Hepatocyte (in vitro differentiated cells): Measurements from ENCODE around the gene MPZL1. TPM values are rescaled to one million over a fixed set of nuclear protein-coding genes. Genes with fewer than 3 reads are reported as not detected.
"Not testable (repeated sequence)": the region's sequence is repeated elsewhere in the genome, so short reads cannot be mapped to it uniquely, and the experiment has no call there.

Experiments used
- DNase-seq: peaks from one replicate; pipeline ENCODE4 v3.0.0-alpha.2; 2016; ENCODE audit warnings: low spot score
- H2AFZ ChIP-seq: fragments of 200-600 bp; sonication (generic); 2 replicates; pipeline ENCODE4 v1.6.0; 2016; ENCODE audit warnings: antibody characterized with exemption, mild to moderate bottlenecking
- H3K27ac ChIP-seq: fragments of 200-600 bp; sonication (generic); 2 replicates; pipeline ENCODE4 v1.5.1; 2016; ENCODE audit warnings: mild to moderate bottlenecking
- H3K27me3 ChIP-seq: fragments of 200-600 bp; sonication (generic); 2 replicates; pipeline ENCODE4 v1.6.1; 2016
- H3K36me3 ChIP-seq: fragments of 200-600 bp; sonication (generic); replicated peaks from 2 replicates; pipeline ENCODE4 v1.5.1; 2016; ENCODE audit warnings: low read depth; ENCODE audit not compliant: insufficient read depth
- H3K4me1 ChIP-seq: fragments of 200-600 bp; sonication (generic); 2 replicates; pipeline ENCODE4 v1.5.1; 2016; ENCODE audit warnings: mild to moderate bottlenecking, moderate library complexity; ENCODE audit not compliant: insufficient read depth
- H3K4me2 ChIP-seq: fragments of 200-600 bp; sonication (generic); 2 replicates; pipeline ENCODE4 v1.6.0; 2016
- H3K4me3 ChIP-seq: fragments of 200-600 bp; sonication (generic); 2 replicates; pipeline ENCODE4 v1.5.1; 2016; ENCODE audit warnings: mild to moderate bottlenecking
- H3K79me2 ChIP-seq: fragments of 200-600 bp; sonication (generic); 2 replicates; pipeline ENCODE4 v1.6.0; 2017; ENCODE audit warnings: mild to moderate bottlenecking
- H3K9me2 ChIP-seq: fragments of 200-600 bp; sonication (generic); replicated peaks from 2 replicates; pipeline ENCODE4 v1.6.0; 2017; ENCODE audit warnings: mild to moderate bottlenecking; ENCODE audit not compliant: insufficient read depth
- H3K9me3 ChIP-seq: fragments of 200-600 bp; sonication (generic); 2 replicates; pipeline ENCODE4 v1.5.1; 2016; ENCODE audit warnings: low read depth, mild to moderate bottlenecking
- H4K20me1 ChIP-seq: fragments of 200-600 bp; sonication (generic); 2 replicates; pipeline ENCODE4 v1.6.0; 2016; ENCODE audit warnings: mild to moderate bottlenecking; ENCODE audit not compliant: insufficient read depth, poor library complexity, severe bottlenecking
- EZH2 ChIP-seq: fragments of 200-600 bp; sonication (generic); IDR thresholded peaks from 2 replicates; pipeline ENCODE4 v1.6.1; 2016; ENCODE audit warnings: antibody characterized with exemption, mild to moderate bottlenecking, borderline replicate concordance
- EZH2phosphoT487 ChIP-seq: fragments of 200-600 bp; sonication (generic); IDR thresholded peaks from one replicate; pipeline ENCODE4 v1.6.1; 2018; ENCODE audit warnings: antibody characterized with exemption, mild to moderate bottlenecking, low read depth, moderate library complexity; ENCODE audit not compliant: unreplicated experiment, severe bottlenecking
- WGBS: methylation state at CpG from one replicate; pipeline ENCODE4 v1.1.6; 2016; ENCODE audit warnings: low lambda C conversion rate; ENCODE audit errors: missing lambda C conversion rate; 5-methylcytosine and 5-hydroxymethylcytosine counted together
- polyA plus RNA-seq: library from polyadenylated mRNA; unstranded; fragments of >200 nt; fragmentation: Nextera tagmentation; extraction: Ambion mirVana; gene quantifications from 2 replicates; pipeline ENCODE4 v1.2.1, GENCODE V29; 2016
- total RNA-seq: library from RNA; depleted of rRNA; stranded (reverse); fragments of >200 nt; gene quantifications from 2 replicates; pipeline ENCODE4 v1.2.3, GENCODE V29; 2014
- TF ChIP-seq, protein P1 (sequence below): fragments of 200-600 bp; sonication (generic); IDR thresholded peaks from 2 replicates; pipeline ENCODE4 v1.5.1; 2016; ENCODE audit warnings: antibody characterized with exemption, mild to moderate bottlenecking; ENCODE audit not compliant: poor library complexity

The MPZL1 gene
- total and polyA plus RNA-seq, 2 experiments from 2014 or later = 176 to 245 TPM

GRCh38 chr1:167716000-167716271 lies 5.8 kb upstream of the MPZL1 start:
- Histone ChIP-seq H3K27me3 (no peaks in the 10 kb centered on the region), H3K4me3 (peak overlapping the region; percentile 72), H3K36me3 (no peaks in the 10 kb centered on the region), H3K9me2 (no peaks in the 10 kb centered on the region), H2AFZ (peak overlapping the region; percentile 81), H3K27ac (peak overlapping the region; percentile 87), H3K79me2 (no peaks in the 10 kb centered on the region), H3K4me1 (peaks cover 13% of the 10 kb centered on the region), H3K4me2 (peak overlapping the region; percentile 85), H4K20me1 (no peaks in the 10 kb centered on the region), H3K9me3 (no peaks in the 10 kb centered on the region)
- 2% methylated on average over 4 of the region's 4 CpGs for WGBS
- TF ChIP-seq, protein P1, sequence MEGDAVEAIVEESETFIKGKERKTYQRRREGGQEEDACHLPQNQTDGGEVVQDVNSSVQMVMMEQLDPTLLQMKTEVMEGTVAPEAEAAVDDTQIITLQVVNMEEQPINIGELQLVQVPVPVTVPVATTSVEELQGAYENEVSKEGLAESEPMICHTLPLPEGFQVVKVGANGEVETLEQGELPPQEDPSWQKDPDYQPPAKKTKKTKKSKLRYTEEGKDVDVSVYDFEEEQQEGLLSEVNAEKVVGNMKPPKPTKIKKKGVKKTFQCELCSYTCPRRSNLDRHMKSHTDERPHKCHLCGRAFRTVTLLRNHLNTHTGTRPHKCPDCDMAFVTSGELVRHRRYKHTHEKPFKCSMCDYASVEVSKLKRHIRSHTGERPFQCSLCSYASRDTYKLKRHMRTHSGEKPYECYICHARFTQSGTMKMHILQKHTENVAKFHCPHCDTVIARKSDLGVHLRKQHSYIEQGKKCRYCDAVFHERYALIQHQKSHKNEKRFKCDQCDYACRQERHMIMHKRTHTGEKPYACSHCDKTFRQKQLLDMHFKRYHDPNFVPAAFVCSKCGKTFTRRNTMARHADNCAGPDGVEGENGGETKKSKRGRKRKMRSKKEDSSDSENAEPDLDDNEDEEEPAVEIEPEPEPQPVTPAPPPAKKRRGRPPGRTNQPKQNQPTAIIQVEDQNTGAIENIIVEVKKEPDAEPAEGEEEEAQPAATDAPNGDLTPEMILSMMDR = no peak
- no peak for DNase-seq

DNA sequence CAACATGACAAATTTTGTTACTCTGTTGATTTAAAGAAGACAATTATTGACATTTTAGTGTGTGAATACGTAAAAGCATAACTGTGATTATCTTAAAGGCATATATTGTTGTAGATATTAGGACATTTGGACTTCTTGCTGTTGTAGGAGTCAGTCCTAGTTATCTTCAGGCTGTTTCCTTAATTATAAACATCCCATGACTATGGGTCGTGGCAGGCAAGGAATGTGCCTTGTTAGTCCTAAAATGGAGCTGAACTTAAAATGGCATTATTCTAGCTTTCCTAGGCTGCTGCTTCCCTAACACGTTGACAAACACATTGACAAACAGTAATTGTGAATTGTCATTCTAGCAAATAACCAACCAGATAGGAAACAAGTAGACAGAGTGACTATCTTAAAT lies 4.4 kb upstream of the MPZL1 start:
- Histone ChIP-seq H3K9me3 (no peaks in the 10 kb centered on the region), H3K27me3 (no peaks in the 10 kb centered on the region), H3K36me3 (no peaks in the 10 kb centered on the region), H3K4me2 (peak overlapping the region; percentile 85), H2AFZ (peak overlapping the region; percentile 25), H3K79me2 (peaks cover 3% of the 10 kb centered on the region), H3K27ac (peak overlapping the region; percentile 87), H4K20me1 (no peaks in the 10 kb centered on the region), H3K4me3 (no peak overlapping the region), H3K4me1 (peaks cover 15% of the 10 kb centered on the region), H3K9me2 (no peaks in the 10 kb centered on the region)
- no peak for DNase-seq
- 64% methylated on average over 3 of the region's 3 CpGs for WGBS
- TF ChIP-seq EZH2phosphoT487 = no peak
- TF ChIP-seq, protein P1 = no peak
- no peak for TF ChIP-seq EZH2

DNA sequence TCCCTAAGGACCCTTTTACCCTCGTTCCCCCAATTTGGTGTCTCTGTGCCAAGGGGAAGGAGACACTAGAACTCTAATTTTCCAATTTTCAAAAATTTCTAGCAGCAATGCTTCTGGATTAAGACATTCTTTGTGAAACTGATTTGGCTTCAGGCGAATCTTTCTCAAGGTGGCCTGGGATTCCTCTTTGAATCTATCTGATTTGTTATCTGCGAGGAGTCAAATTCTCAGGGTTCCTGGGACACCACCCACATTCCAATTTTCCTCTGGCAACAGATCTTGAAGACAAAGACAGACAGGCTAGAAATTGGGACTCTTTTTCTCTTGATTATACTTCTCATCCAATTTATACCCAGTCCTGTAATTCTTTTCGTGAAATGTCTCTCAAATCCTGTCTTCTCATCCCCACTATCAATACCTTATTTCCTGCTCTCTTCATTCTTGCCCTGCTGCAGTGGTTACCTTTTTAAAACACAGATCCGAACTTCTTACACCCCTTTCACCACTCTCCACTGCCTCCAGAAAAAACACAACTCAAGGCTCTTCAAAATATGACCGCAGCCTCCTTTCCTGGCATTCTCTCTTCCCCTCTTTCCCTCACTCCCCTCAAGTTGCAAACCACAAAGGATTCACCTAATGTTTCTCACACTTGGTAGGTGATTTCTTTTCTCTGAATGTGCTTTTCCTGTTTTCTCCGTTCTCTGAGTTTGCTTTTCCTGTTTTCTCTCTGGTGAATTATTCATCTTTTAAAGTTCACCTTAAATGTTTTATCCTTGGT lies 2.7 kb upstream of the MPZL1 start:
- no peaks in the 10 kb centered on the region for H3K9me3 ChIP-seq
- H3K27ac ChIP-seq = peak overlapping the region; percentile 4
- H3K9me2 ChIP-seq = no peaks in the 10 kb centered on the region
- H3K36me3 ChIP-seq = no peaks in the 10 kb centered on the region
- H3K4me2 ChIP-seq = no peak overlapping the region
- H2AFZ ChIP-seq = peak overlapping the region; percentile 29
- peaks cover 20% of the 10 kb centered on the region for H3K79me2 ChIP-seq
- H3K27me3 ChIP-seq = no peaks in the 10 kb centered on the region
- 63% methylated on average over 7 of the region's 7 CpGs for WGBS
- TF ChIP-seq, protein P1 = no peak
- no peak for TF ChIP-seq EZH2
- TF ChIP-seq EZH2phosphoT487 = no peak
- H4K20me1 ChIP-seq = peaks cover 13% of the 10 kb centered on the region
- DNase-seq = no peak
- peaks cover 25% of the 10 kb centered on the region for H3K4me1 ChIP-seq
- H3K4me3 ChIP-seq = no peak overlapping the region

GRCh38 chr1:167719715-167720421 lies 1.9 kb upstream of the MPZL1 start:
- DNase-seq, H3K9me2 ChIP-seq, H3K36me3 ChIP-seq, H3K27me3 ChIP-seq, H3K27ac ChIP-seq, H3K9me3 ChIP-seq, H3K4me3 ChIP-seq: not testable (repeated sequence)
- WGBS = 64% methylated on average over 25 of the region's 25 CpGs
- Histone ChIP-seq H3K4me2 (peak overlapping the region; percentile 23), H3K79me2 (peaks cover 28% of the 10 kb centered on the region), H2AFZ (peak overlapping the region; percentile 29), H3K4me1 (peaks cover 30% of the 10 kb centered on the region), H4K20me1 (peaks cover 20% of the 10 kb centered on the region)
